Psoas muscle (tissue), 8 donors: ENCODE data around the gene RADX. TPM values are rescaled to one million over a fixed set of nuclear protein-coding genes. Genes with fewer than 3 reads are reported as not detected.

Experiments used
- ATAC-seq, 4 donors: fragments of 200-7000 bp; cut with Tn5 transposase; one replicate each; pipeline ENCODE4 v1.9.1; 2020; ENCODE audit warnings: moderate library complexity in 3 of 4, mild to moderate bottlenecking in 2 of 4
- DNase-seq, 2 donors: peaks; one replicate each; pipeline ENCODE4 v3.0.0-alpha.2; 2020
- H3K27ac ChIP-seq: fragments of 200-600 bp; one replicate; pipeline ENCODE4 v1.8.0; 2022
- H3K27me3 ChIP-seq, 3 donors: fragments of 200-600 bp in 1 of 3; one replicate each; pipeline versions ENCODE4 v1.6.1 to v1.8.0; 2013 to 2022; ENCODE audit warnings: low read length in 2 of 3, mild to moderate bottlenecking in 2 of 3, moderate library complexity in 1 of 3; ENCODE audit not compliant: insufficient read depth in 3 of 3
- H3K36me3 ChIP-seq, 2 donors: fragments of 200-600 bp in 1 of 2; one replicate each; pipeline versions ENCODE4 v1.6.1 to v1.8.0; 2013 to 2022; ENCODE audit warnings: low read depth in 1 of 2, mild to moderate bottlenecking in 1 of 2, moderate library complexity in 1 of 2; ENCODE audit not compliant: insufficient read depth in 1 of 2
- H3K4me1 ChIP-seq: fragments of 200-600 bp; one replicate; pipeline ENCODE4 v1.8.0; 2022
- H3K4me3 ChIP-seq: fragments of 200-600 bp; one replicate; pipeline ENCODE4 v1.8.0; 2022; ENCODE audit warnings: mild to moderate bottlenecking
- H3K9me3 ChIP-seq: fragments of 200-600 bp; one replicate; pipeline ENCODE4 v1.8.0; 2022
- CTCF ChIP-seq: fragments of 200-600 bp; IDR thresholded peaks from one replicate; pipeline ENCODE4 v1.8.0; 2022; ENCODE audit warnings: antibody characterized with exemption
- WGBS, 3 donors: extraction: QIAGEN DNeasy Blood & Tissue Kit; methylation state at CpG; one replicate each; pipeline versions ENCODE4 v1.1.6 to v1.1.7; 2013; 5-methylcytosine and 5-hydroxymethylcytosine counted together
- intact Hi-C, 2 donors: fragments of 100-400 bp; cut with DNase I; formaldehyde crosslinking; loops; one replicate each; pipeline versions ENCODE4 v1.11.0 to v1.14.2; 2022
- polyA plus RNA-seq, 3 donors: library from polyadenylated mRNA; stranded (reverse); fragments of 200-250 nt; gene quantifications; one replicate each; pipeline ENCODE4 v1.2.3, GENCODE V29; 2013
- total RNA-seq, 4 donors: library from RNA; stranded (reverse); fragmentation: NEBNext Ultra II Directional in 2 of 4; extraction: Animal tissue kit (Norgen Biotek cat#: 25700) in 2 of 4; gene quantifications; one replicate each; pipeline versions ENCODE4 v1.2.1 to v1.2.4, GENCODE V29; 2021 to 2023
- donor health status: healthy with polysubstance abuse.
- donor health status: DM: no; HTN: no; CAD: no; lungs with moderate emphysema.
- donor health status: Bipolar disorder and iron deficiency.
- donor health status: healthy.
- donor health status: DM: yes; HTN: yes; CAD: no.
- donor health status: DM: no; HTN: no; CAD: no.
- donor health status: DM: no; HTN: no; CAD: no.
- donor health status: DM: yes; HTN: yes; CAD: no.

RADX gene
- total and polyA plus RNA-seq, 7 donors: 0.60 to 2.8 (median 1.0) TPM

GRCh38 chrX:106710771-106711170, 99.0 kb downstream of the RADX start:
- TF ChIP-seq CTCF: no peak
- H3K4me3 ChIP-seq: no peak overlapping the region
- H3K36me3 ChIP-seq: no peaks in the 10 kb centered on the region
- peaks cover 14% of the 10 kb centered on the region for H3K4me1 ChIP-seq
- H3K27ac ChIP-seq: no peak overlapping the region
- intact Hi-C loops: no loop called here
- no peak for DNase-seq
- peaks cover 0 to 8% (median 0%) of the 10 kb centered on the region in 3 donors for H3K27me3 ChIP-seq
- no peaks in the 10 kb centered on the region for H3K9me3 ChIP-seq
- no peak for ATAC-seq

GRCh38 chrX:106711375-106711774, 99.6 kb downstream of the RADX start:
- Histone ChIP-seq H3K27ac (no peak overlapping the region), H3K36me3 (no peaks in the 10 kb centered on the region), H3K9me3 (no peaks in the 10 kb centered on the region), H3K27me3 (peaks cover 0 to 13% (median 0%) of the 10 kb centered on the region in 3 donors), H3K4me3 (no peak overlapping the region), H3K4me1 (peaks cover 14% of the 10 kb centered on the region)
- TF ChIP-seq CTCF: no peak
- ATAC-seq (no peak), DNase-seq (no peak)
- WGBS, 3 donors: 68 to 86% (median 75%) methylated on average over 4 of the region's 4 CpGs
- intact Hi-C loops: no loop called here

- no peak overlapping the region for H3K4me3 ChIP-seq
- H3K36me3 ChIP-seq: no peaks in the 10 kb centered on the region
- no peak for ATAC-seq
- TF ChIP-seq CTCF: no peak
- H3K4me1 ChIP-seq: no peaks in the 10 kb centered on the region
- 81 to 96% (median 89%) methylated on average over 1 of the region's 1 CpG for WGBS, 3 donors
- no peaks in the 10 kb centered on the region for H3K9me3 ChIP-seq
- H3K27me3 ChIP-seq: peaks cover 0 to 33% (median 0%) of the 10 kb centered on the region in 3 donors
- no peak for DNase-seq
- H3K27ac ChIP-seq: no peak overlapping the region
- intact Hi-C loops: no loop called here
These were observed 104.2 kb downstream of the RADX start for GRCh38 chrX:106716004-106716403.

- peaks cover 0 to 36% (median 0%) of the 10 kb centered on the region in 3 donors for H3K27me3 ChIP-seq
- ATAC-seq: no peak
These were observed 104.7 kb downstream of the RADX start for GRCh38 chrX:106716463-106716862.

More at GRCh38 chrX:106716463-106716862, 104.7 kb downstream of the RADX start:
- intact Hi-C loops: no loop called here
- no peak overlapping the region for H3K27ac ChIP-seq
- H3K9me3 ChIP-seq: no peaks in the 10 kb centered on the region
- no peaks in the 10 kb centered on the region for H3K4me1 ChIP-seq
- no peak overlapping the region for H3K4me3 ChIP-seq
- no peaks in the 10 kb centered on the region for H3K36me3 ChIP-seq
- TF ChIP-seq CTCF: no peak
- WGBS, 3 donors: 33 to 65% (median 52%) methylated on average over 1 of the region's 1 CpG
- no peak for DNase-seq
